H9 (cell line): ENCODE measurements around the gene USP36. TPM values are rescaled to one million over a fixed set of nuclear protein-coding genes. Genes with fewer than 3 reads are reported as not detected.

Experiments
- DNase-seq: peaks from one replicate; pipeline ENCODE4 v3.0.0-alpha.2; 2017
- H2AFZ ChIP-seq: one replicate; pipeline ENCODE4 v1.6.1; 2013; ENCODE audit warnings: mild to moderate bottlenecking, low read length, control low read depth, moderate library complexity
- H2AK5ac ChIP-seq: 2 replicates; pipeline ENCODE4 v1.6.1; 2013; ENCODE audit warnings: low read length, control low read depth, mixed read lengths; ENCODE audit not compliant: insufficient read length
- H2BK120ac ChIP-seq: one replicate; pipeline ENCODE4 v1.6.1; 2013; ENCODE audit warnings: low read depth, mild to moderate bottlenecking, low read length, control low read depth, inconsistent platforms; ENCODE audit not compliant: poor library complexity, severe bottlenecking
- H2BK12ac ChIP-seq: 2 replicates; pipeline ENCODE4 v1.6.1; 2013; ENCODE audit warnings: low read length, control low read depth, mixed read lengths, low read depth; ENCODE audit not compliant: insufficient read length
- H2BK15ac ChIP-seq: 2 replicates; pipeline ENCODE4 v1.6.1; 2013; ENCODE audit warnings: low read depth, low read length, control low read depth
- H2BK20ac ChIP-seq: one replicate; pipeline ENCODE4 v1.6.1; 2013; ENCODE audit warnings: low read depth, mild to moderate bottlenecking, low read length, control low read depth, inconsistent platforms; ENCODE audit not compliant: poor library complexity, severe bottlenecking
- H2BK5ac ChIP-seq: 2 replicates; pipeline ENCODE4 v1.6.1; 2013; ENCODE audit warnings: low read length, control low read depth, mixed read lengths; ENCODE audit not compliant: insufficient read length
- H3K14ac ChIP-seq: 2 replicates; pipeline ENCODE4 v1.6.1; 2013; ENCODE audit warnings: low read length, control low read depth; ENCODE audit not compliant: insufficient read depth
- H3K18ac ChIP-seq: 2 replicates; pipeline ENCODE4 v1.6.1; 2013; ENCODE audit warnings: low read depth, mild to moderate bottlenecking, mixed read lengths, low read length, control low read depth; ENCODE audit not compliant: insufficient read length
- H3K23ac ChIP-seq: 2 replicates; pipeline ENCODE4 v1.6.1; 2013; ENCODE audit warnings: low read length, control low read depth, mixed read lengths, low read depth; ENCODE audit not compliant: insufficient read length
- H3K23me2 ChIP-seq: 2 replicates; pipeline ENCODE4 v1.6.1; 2013; ENCODE audit warnings: low read depth, mild to moderate bottlenecking, mixed read lengths, low read length, control low read depth; ENCODE audit not compliant: insufficient read length, poor library complexity, severe bottlenecking
- H3K27ac ChIP-seq: 2 replicates; pipeline ENCODE4 v1.5.1; 2013; ENCODE audit warnings: low read length, control low read depth, mixed read lengths, low read depth; ENCODE audit not compliant: insufficient read length
- H3K27me3 ChIP-seq: 2 replicates; pipeline ENCODE4 v1.6.1; 2013; ENCODE audit warnings: low read length, control low read depth, inconsistent platforms; ENCODE audit not compliant: insufficient read depth
- H3K4ac ChIP-seq: 2 replicates; pipeline ENCODE4 v1.6.1; 2013; ENCODE audit warnings: low read depth, mild to moderate bottlenecking, control low read depth, inconsistent platforms, low read length, moderate library complexity
- H3K4me1 ChIP-seq: 2 replicates; pipeline ENCODE4 v1.6.1; 2013; ENCODE audit warnings: low read length, control low read depth, inconsistent platforms; ENCODE audit not compliant: insufficient read depth
- H3K4me2 ChIP-seq: 2 replicates; pipeline ENCODE4 v1.6.1; 2013; ENCODE audit warnings: low read length, control low read depth, mixed read lengths; ENCODE audit not compliant: insufficient read length, insufficient read depth
- H3K56ac ChIP-seq: 2 replicates; pipeline ENCODE4 v1.6.1; 2013; ENCODE audit warnings: low read depth, mild to moderate bottlenecking, mixed read lengths, low read length, control low read depth; ENCODE audit not compliant: insufficient read length
- H3K79me1 ChIP-seq: 2 replicates; pipeline ENCODE4 v1.6.1; 2013; ENCODE audit warnings: low read depth, mild to moderate bottlenecking, moderate library complexity, low read length, control low read depth, inconsistent platforms; ENCODE audit not compliant: insufficient read depth, poor library complexity, severe bottlenecking
- H3K79me2 ChIP-seq: 2 replicates; pipeline ENCODE4 v1.6.1; 2013; ENCODE audit warnings: low read length, control low read depth, inconsistent platforms; ENCODE audit not compliant: insufficient read depth
- H3K9ac ChIP-seq: 2 replicates; pipeline ENCODE4 v1.6.1; 2013; ENCODE audit warnings: low read length, control low read depth, mixed read lengths; ENCODE audit not compliant: insufficient read length; ENCODE audit errors: extremely low read depth
- H3K9me3 ChIP-seq: one replicate; pipeline ENCODE4 v1.6.1; 2013; ENCODE audit warnings: low read depth, low read length, inconsistent platforms; ENCODE audit not compliant: control insufficient read depth
- H3T11ph ChIP-seq: one replicate; pipeline ENCODE4 v1.6.1; 2013; ENCODE audit warnings: mild to moderate bottlenecking, low read length, control low read depth, inconsistent platforms
- H4K20me1 ChIP-seq: one replicate; pipeline ENCODE4 v1.6.1; 2013; ENCODE audit not compliant: control insufficient read depth, insufficient read length, insufficient read depth
- H4K5ac ChIP-seq: 2 replicates; pipeline ENCODE4 v1.6.1; 2013; ENCODE audit warnings: low read depth, mild to moderate bottlenecking, mixed read lengths, low read length, control low read depth; ENCODE audit not compliant: insufficient read length
- H4K8ac ChIP-seq: replicated peaks from 2 replicates; pipeline ENCODE4 v1.6.1; 2013; ENCODE audit warnings: low read length, control low read depth, mixed read lengths, low read depth; ENCODE audit not compliant: insufficient read length
- H4K91ac ChIP-seq: 2 replicates; pipeline ENCODE4 v1.6.1; 2013; ENCODE audit warnings: low read depth, mild to moderate bottlenecking, moderate library complexity, mixed read lengths, low read length, control low read depth; ENCODE audit not compliant: insufficient read length
- H3K27ac Mint-ChIP-seq, 3 experiments: 2 replicates in 2 of 3; 3 replicates in 1 of 3; pipeline ENCODE4 v1.8.0; 2020 to 2021; ENCODE audit warnings: mixed read lengths in 3 of 3, mild to moderate bottlenecking in 1 of 3, moderate library complexity in 1 of 3
- H3K27me3 Mint-ChIP-seq: 2 replicates; pipeline ENCODE4 v1.8.0; 2021; ENCODE audit warnings: low read depth, mild to moderate bottlenecking, moderate library complexity, mixed read lengths
- H3K36me3 Mint-ChIP-seq, 3 experiments: 2 replicates in 2 of 3; 3 replicates in 1 of 3; pipeline ENCODE4 v1.8.0; 2020 to 2021; ENCODE audit warnings: low read depth in 3 of 3, mixed read lengths in 3 of 3; ENCODE audit not compliant: insufficient read depth in 1 of 3
- H3K4me1 Mint-ChIP-seq, 2 experiments: 2 replicates each; pipeline ENCODE4 v1.8.0; 2020; ENCODE audit warnings: mixed read lengths in 2 of 2
- H3K4me3 Mint-ChIP-seq, 2 experiments: 2 replicates in 1 of 2; 3 replicates in 1 of 2; pipeline ENCODE4 v1.8.0; 2020 to 2021; ENCODE audit warnings: mild to moderate bottlenecking in 2 of 2, mixed read lengths in 2 of 2, moderate library complexity in 1 of 2
- H3K9me3 Mint-ChIP-seq, 2 experiments: 2 replicates in 1 of 2; 3 replicates in 1 of 2; pipeline ENCODE4 v1.8.0; 2020; ENCODE audit warnings: mild to moderate bottlenecking in 2 of 2, mixed read lengths in 2 of 2, moderate library complexity in 1 of 2
- WGBS: extraction: QIAGEN DNeasy Blood & Tissue Kit; methylation state at CpG from one replicate; pipeline ENCODE4 v1.1.7; 2013; ENCODE audit warnings: missing lambda C conversion rate, low lambda C conversion rate, mixed read lengths; ENCODE audit not compliant: insufficient read length; ENCODE audit errors: extremely low coverage; 5-methylcytosine and 5-hydroxymethylcytosine counted together
- total RNA-seq: library from RNA; stranded (reverse); gene quantifications from 2 replicates; pipeline ENCODE4 v1.2.1, GENCODE V29; 2021
- TF ChIP-seq, protein P1 (sequence below): fragments of 200-600 bp; sonication (generic); conservative IDR thresholded peaks from 3 replicates; pipeline ENCODE4 v1.8.0; 2021; ENCODE audit warnings: antibody characterized with exemption, mild to moderate bottlenecking

Gene USP36
- total RNA-seq, 1 experiment from 2014 or later, result 106 TPM

GRCh38 chr17:78759969-78760352, 80.7 kb downstream of the USP36 start:
- no CpG with 5 or more reads among the region's 5 CpGs for WGBS

More at GRCh38 chr17:78759969-78760352, 80.7 kb downstream of the USP36 start:
- TF ChIP-seq, protein P1, sequence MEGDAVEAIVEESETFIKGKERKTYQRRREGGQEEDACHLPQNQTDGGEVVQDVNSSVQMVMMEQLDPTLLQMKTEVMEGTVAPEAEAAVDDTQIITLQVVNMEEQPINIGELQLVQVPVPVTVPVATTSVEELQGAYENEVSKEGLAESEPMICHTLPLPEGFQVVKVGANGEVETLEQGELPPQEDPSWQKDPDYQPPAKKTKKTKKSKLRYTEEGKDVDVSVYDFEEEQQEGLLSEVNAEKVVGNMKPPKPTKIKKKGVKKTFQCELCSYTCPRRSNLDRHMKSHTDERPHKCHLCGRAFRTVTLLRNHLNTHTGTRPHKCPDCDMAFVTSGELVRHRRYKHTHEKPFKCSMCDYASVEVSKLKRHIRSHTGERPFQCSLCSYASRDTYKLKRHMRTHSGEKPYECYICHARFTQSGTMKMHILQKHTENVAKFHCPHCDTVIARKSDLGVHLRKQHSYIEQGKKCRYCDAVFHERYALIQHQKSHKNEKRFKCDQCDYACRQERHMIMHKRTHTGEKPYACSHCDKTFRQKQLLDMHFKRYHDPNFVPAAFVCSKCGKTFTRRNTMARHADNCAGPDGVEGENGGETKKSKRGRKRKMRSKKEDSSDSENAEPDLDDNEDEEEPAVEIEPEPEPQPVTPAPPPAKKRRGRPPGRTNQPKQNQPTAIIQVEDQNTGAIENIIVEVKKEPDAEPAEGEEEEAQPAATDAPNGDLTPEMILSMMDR, result no peak
- Histone ChIP-seq H4K8ac (no peak overlapping the region), H3K9ac (no peak overlapping the region), H3K9me3 (no peaks in the 10 kb centered on the region), H4K5ac (no peak overlapping the region), H3K27me3 (no peaks in the 10 kb centered on the region), H3K79me2 (no peaks in the 10 kb centered on the region), H3K4ac (no peak overlapping the region), H3K18ac (no peak overlapping the region), H2AK5ac (no peak overlapping the region), H3K4me1 (peaks cover 2% of the 10 kb centered on the region; the same call in 1 of the 2 replicates), H2BK5ac (no peak overlapping the region), H2BK15ac (no peak overlapping the region), H2BK120ac (no peak overlapping the region), H2BK12ac (no peak overlapping the region), H2AFZ (no peak overlapping the region), H3K14ac (no peak overlapping the region), H3T11ph (no peak overlapping the region), H3K4me2 (no peak overlapping the region), H3K56ac (no peak overlapping the region), H3K27ac (no peak overlapping the region), H4K91ac (no peak overlapping the region), H2BK20ac (no peak overlapping the region), H3K23me2 (no peaks in the 10 kb centered on the region), H3K79me1 (peaks cover 3% of the 10 kb centered on the region), H4K20me1 (no peaks in the 10 kb centered on the region), H3K23ac (no peak overlapping the region)
- Mint-ChIP-seq H3K9me3 (no peaks in the 10 kb centered on the region), H3K36me3 (no peaks in the 10 kb centered on the region), H3K4me3 (no peak overlapping the region), H3K27me3 (no peaks in the 10 kb centered on the region), H3K4me1 (peaks cover 13 to 16% of the 10 kb centered on the region in 2 experiments), H3K27ac (no peak overlapping the region)
- no peak for DNase-seq
